Kidney glomerular epithelial cell (primary cell): ENCODE results near the gene PSMD4.

Experiments used
- DNase-seq: peaks from one replicate; lab custom pipeline; 2025; lab: John Stamatoyannopoulos, UW

PSMD4 gene

GRCh38 chr1:151294742-151295462, 40.4 kb downstream of the PSMD4 start:
- no peak for DNase-seq

GRCh38 chr1:151309811-151310323, 55.3 kb downstream of the PSMD4 start:
- peak; percentile 20 for DNase-seq

- DNase-seq: no peak
Observed at GRCh38 chr1:151311011-151311410, 56.5 kb downstream of the PSMD4 start.

GRCh38 chr1:151311589-151312331, 57.2 kb downstream of the PSMD4 start:
- peak; percentile 96 for DNase-seq

GRCh38 chr1:151312411-151312810, 57.9 kb downstream of the PSMD4 start:
- peak; percentile 50 for DNase-seq

- no peak for DNase-seq
Observed at GRCh38 chr1:151312826-151313225, 58.3 kb downstream of the PSMD4 start.

GRCh38 chr1:151313501-151313900, 59.0 kb downstream of the PSMD4 start:
- no peak for DNase-seq

GRCh38 chr1:151314137-151314875, 59.8 kb downstream of the PSMD4 start:
- DNase-seq: peak; percentile 14

GRCh38 chr1:151315565-151316235, 61.2 kb downstream of the PSMD4 start:
- no peak for DNase-seq
